ENCODE data around the gene RBM48. TPM values are rescaled to one million over a fixed set of nuclear protein-coding genes. Genes with fewer than 3 reads are reported as not detected.
A peak's percentile ranks its signal among the peaks of the same experiment; 100 is the strongest.

Gene RBM48
- total and polyA plus RNA-seq, 2 of the 13 experiments (the other 11 are each of a cell fraction or from before 2014, with no cell fraction given), result 7.2 to 12.2 TPM

DNA sequence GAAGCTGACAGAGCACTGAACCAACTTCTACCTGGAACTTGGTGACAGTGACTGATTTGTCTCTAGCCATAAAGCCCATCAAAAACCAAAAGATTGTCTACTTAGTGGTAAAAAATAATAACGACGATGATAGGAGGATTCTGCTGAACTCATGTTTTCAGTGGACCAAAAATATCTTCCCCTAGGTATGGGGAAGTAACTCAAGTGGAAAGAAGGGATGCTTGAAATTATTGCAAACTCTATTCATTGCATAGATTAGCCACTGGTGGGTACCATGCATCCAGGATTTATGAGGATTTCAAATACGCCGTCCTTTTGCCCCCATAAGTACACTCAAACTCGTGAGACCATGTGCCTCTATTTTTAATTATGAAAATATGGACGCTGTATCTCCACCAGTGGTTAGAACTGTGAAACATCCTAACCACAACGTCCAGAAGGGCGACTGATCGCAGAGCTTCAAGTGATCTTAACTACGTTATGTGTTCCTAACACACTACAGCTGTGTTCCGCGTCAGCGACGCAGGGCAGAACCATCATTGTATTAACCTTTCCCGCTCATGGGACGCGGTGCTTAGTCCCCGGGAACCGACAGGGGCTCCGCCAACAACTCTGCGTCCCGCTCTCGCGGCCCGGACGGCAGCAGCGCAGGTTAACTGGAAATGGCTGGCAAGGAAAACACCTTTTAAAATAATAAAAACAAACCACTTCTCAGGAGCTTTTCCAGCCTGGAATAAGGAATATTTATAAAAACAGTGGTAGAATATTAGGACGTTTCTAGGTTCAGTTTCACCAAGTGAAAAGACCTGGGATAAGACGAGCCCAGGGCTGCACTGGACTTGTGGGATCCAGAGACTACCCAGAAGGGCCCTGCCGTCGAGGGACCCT, 1.1 kb upstream of the RBM48 start:
- ChIA-PET POLR2A (interaction anchor here (1.1 to 2.0 kb wide), 3 partner anchors 57 to 282 kb away, joined by 3 to 6 read pairs (median 4); partner anchors contain the start of genes ANKIB1 and KRIT1), CTCF (ENCODE audit: low intra/inter-chr PET ratio, low total read pairs) (interaction anchor here (1.4 kb wide), 1 partner anchor 528 kb away, joined by 4 read pairs; no protein-coding TSS in a partner anchor)
- intact Hi-C loops (cut with micrococcal nuclease; ENCODE audit: unreplicated experiment), result loop anchor here (1.0 kb wide), 1 partner anchor 392 kb away; no protein-coding TSS in a partner anchor
- no peaks in the 10 kb centered on the region; a peak in 1 of 5 replicates for H3K27me3 ChIP-seq (ENCODE audit: control insufficient read depth in 1 of 2, insufficient read depth in 2 of 2, low read length in 2 of 2)
- H4K20me1 ChIP-seq (ENCODE audit: insufficient read depth, low read length), result no peaks in the 10 kb centered on the region
- H3K4me1 ChIP-seq (ENCODE audit: insufficient read depth, low read length), result peaks cover 29% of the 10 kb centered on the region
- H3K9ac ChIP-seq (ENCODE audit: insufficient read depth, low read depth, low read length), result peak overlapping the region; percentile 87
- H3K36me3 ChIP-seq (replicated peaks in 1 of 2; ENCODE audit: control insufficient read depth in 1 of 2, insufficient read depth in 2 of 2, low read length in 2 of 2), result peaks cover 6 to 16% of the 10 kb centered on the region in 2 experiments
- peak overlapping the region; percentile 85 to 98 (median 86) for H3K4me3 ChIP-seq (replicated peaks in 1 of 3; ENCODE audit: insufficient read depth in 1 of 3, low read depth in 2 of 3, low read length in 3 of 3)
- WGBS (ENCODE audit: low lambda C conversion rate), result under 1% methylated on average over 24 of the region's 31 CpGs
- no peaks in the 10 kb centered on the region for H3K9me3 ChIP-seq (ENCODE audit: low read length)
- TSS peak; percentile 73 for BruUV-seq (replicated peaks)
- peaks cover 43% of the 10 kb centered on the region for H3K79me2 ChIP-seq (ENCODE audit: insufficient read depth, low read length)
- peak; percentile 81 for ATAC-seq
- peak; percentile 62 for DNase-seq (ENCODE audit: low spot score)
- peak overlapping the region; percentile 9 for H2AFZ ChIP-seq (ENCODE audit: low read length)
- no peak for FAIRE-seq
- in situ Hi-C loops (cut with HindIII; ENCODE audit: extremely low pct_ligation_motif_present, low pct_unique_long_range_greater_than_20kb), result no loop called here
- H3K27ac ChIP-seq (ENCODE audit: extremely low read length, insufficient read depth, low read length), result peak overlapping the region; percentile 90
- peak overlapping the region; percentile 80 for H3K4me2 ChIP-seq (ENCODE audit: low read depth, low read length)
- TF ChIP-seq HNRNPLL (IDR thresholded peaks at IDR 0.05; ENCODE audit: low read depth, low read length, poor library complexity, severe bottlenecking) (peak; percentile 97), ZSCAN21 (CRISPR knock-in tag; IDR thresholded peaks at IDR 0.05; ENCODE audit: borderline replicate concordance) (no peak; the same call in 1 of the 2 replicates), TFAP4 (IDR thresholded peaks at IDR 0.05; ENCODE audit: borderline replicate concordance, low read depth) (peak; percentile 47; the same call in 1 of the 2 replicates), ZNF709 (CRISPR knock-in tag; IDR thresholded peaks at IDR 0.05) (no peak), ZNF777 (CRISPR knock-in tag; IDR thresholded peaks at IDR 0.05) (no peak), ZNF652 (CRISPR knock-in tag; IDR thresholded peaks at IDR 0.05; ENCODE audit: borderline replicate concordance, low read depth) (peak; percentile 25; the same call in 1 of the 2 replicates), CSRNP1 (CRISPR knock-in tag; IDR thresholded peaks at IDR 0.05) (0 out of 2 replicates have a peak, but pooled peaks have one; percentile 35), FOXO1 (CRISPR knock-in tag; IDR thresholded peaks at IDR 0.05) (0 out of 2 replicates have a peak, but pooled peaks have one; percentile 2), SRSF1 (optimal IDR thresholded peaks at IDR 0.05; ENCODE audit: low read depth, low read length) (no peak), MED13 (CRISPR knock-in tag; IDR thresholded peaks at IDR 0.05) (no peak), ZFY (CRISPR knock-in tag; IDR thresholded peaks at IDR 0.05) (no peak), PRDM10 (CRISPR knock-in tag; IDR thresholded peaks at IDR 0.05; ENCODE audit: low read depth) (peak; percentile 24; the same call in 1 of the 2 replicates), GATAD2A (CRISPR knock-in tag; IDR thresholded peaks at IDR 0.05) (peak; percentile 62; the same call in 1 of the 2 replicates), ZEB1 (IDR thresholded peaks at IDR 0.05; ENCODE audit: insufficient replicate concordance, low read depth) (no peak)
- TF ChIP-seq, protein P1, sequence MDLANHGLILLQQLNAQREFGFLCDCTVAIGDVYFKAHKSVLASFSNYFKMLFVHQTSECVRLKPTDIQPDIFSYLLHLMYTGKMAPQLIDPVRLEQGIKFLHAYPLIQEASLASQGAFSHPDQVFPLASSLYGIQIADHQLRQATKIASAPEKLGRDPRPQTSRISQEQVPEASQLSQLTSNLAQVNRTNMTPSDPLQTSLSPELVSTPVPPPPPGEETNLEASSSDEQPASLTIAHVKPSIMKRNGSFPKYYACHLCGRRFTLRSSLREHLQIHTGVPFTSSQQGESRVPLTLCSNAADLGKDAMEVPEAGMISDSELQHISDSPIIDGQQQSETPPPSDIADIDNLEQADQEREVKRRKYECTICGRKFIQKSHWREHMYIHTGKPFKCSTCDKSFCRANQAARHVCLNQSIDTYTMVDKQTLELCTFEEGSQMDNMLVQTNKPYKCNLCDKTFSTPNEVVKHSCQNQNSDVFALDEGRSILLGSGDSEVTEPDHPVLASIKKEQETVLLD (CRISPR knock-in tag; IDR thresholded peaks at IDR 0.05; ENCODE audit: low read depth), result 0 out of 2 replicates have a peak, but pooled peaks have one; percentile 3
